NCI-H524 (cell line): ENCODE results near the gene KIRREL1.

Experiments
- DNase-seq, 2 experiments: peaks; one replicate each; lab custom pipeline; 2025; lab: John Stamatoyannopoulos, UW

Gene KIRREL1

DNA sequence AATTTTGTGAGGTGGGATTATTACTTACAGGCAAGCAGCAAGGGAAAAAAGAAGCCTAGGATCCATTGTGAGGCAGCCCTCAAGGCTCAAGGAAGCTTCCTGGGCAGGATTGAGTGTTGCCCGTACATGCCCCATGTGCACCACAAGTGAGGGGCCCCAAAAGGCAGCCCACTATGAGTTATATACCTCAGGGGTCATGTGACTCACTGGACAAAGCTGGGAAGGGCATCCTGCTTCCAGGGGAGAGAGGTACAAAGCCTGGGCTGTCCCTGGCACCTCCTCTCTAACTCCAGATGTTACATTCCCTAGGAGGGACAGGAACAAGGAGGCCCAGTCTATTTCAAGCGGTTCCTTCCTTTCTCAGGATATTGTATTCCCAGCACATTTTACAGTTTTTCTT, 153.3 kb downstream of the KIRREL1 start:
- no peak for DNase-seq

DNA sequence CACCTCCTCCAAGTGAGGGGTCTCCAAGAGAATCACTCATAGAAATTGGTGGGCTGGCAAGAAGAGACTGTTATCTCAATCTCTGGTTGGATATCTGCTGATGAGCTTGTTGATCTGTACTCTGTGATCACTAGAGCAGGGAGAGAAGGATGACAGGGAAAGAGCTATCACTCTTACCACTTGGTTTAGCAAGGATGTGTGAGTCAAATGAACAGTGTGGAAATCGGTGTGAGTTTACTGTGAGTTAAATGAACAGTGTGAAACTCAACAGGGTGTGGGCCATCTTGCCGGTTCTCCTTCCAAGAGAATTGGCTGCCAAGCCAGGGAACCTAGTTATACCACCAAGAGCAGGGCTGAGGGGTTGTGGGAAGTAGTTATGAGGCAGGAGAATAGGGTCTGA, 154.0 kb downstream of the KIRREL1 start:
- DNase-seq, result no peak

DNA sequence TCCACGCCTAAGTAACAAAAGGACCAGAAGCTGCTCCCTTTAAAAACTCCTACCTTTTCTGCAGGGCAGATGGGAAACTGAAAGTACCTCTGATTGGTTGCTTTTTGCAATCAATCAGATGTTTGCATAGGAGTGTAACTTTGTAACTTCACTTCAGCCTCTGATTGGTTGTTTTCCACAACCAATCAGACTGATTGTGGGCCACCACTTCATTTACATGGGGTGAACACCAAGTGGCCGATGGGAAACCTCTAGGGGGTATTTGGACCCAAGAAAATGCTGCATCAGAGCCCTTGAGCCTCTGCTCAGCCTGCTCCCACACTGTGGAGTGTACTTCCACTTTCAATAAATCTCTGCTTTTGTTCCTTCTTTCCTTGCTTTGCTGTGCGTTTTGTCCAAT, 154.4 kb downstream of the KIRREL1 start:
- DNase-seq, result no peak

DNA sequence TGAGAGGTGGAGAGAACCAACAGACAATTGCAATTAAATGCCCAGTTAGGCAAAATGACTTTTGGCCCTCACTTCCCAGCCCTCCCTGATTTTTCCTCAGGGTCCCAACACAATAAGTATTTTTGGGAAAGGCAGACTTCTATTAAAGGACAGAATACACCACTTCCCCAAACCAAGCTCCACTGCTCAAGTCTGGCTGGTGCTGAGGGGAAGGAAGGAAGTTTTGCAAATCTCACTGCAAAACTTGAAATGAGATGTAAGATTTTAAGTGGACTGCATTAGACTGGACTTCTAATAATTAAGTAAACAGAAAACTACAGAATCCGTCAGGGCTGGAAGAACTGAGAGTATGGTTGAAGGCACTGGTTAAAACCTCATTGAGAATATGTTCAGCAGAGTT, 155.0 kb downstream of the KIRREL1 start:
- DNase-seq, result no peak

DNA sequence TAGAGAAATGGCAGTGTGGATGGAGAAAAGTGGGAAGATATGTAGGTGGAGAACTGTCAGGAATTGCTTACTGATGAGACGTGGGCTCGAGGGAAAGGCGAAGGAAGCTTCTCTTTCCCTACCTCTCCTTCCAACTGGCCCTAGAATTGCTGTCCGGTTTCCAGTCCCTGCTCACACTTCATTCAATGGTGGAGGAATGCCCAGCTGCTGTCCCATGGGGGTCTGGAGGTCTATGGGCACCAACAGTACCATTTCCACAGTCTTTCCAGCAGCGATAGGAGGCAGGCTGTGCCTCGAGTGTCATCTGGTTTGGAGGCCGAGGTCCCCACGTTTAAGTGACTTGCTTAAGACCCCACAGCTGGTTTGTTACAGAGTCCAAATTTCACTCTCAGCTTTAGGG, 155.7 kb downstream of the KIRREL1 start:
- DNase-seq, result no peak
